Thymus (tissue), 11 donors: ENCODE measurements around the gene ARHGAP44. TPM values are rescaled to one million over a fixed set of nuclear protein-coding genes. Genes with fewer than 3 reads are reported as not detected.

Experiments
- DNase-seq, 9 donors: peaks; one replicate each; pipeline ENCODE4 v3.0.0-alpha.2; 2013; ENCODE audit warnings: low spot score in 9 of 9, low read depth in 6 of 9, missing footprints in 1 of 9
- H3K27ac ChIP-seq, 2 donors: one replicate each; pipeline ENCODE4 v1.5.1; 2013; ENCODE audit warnings: control low read depth in 1 of 2, low read depth in 1 of 2, low read length in 1 of 2, mild to moderate bottlenecking in 1 of 2, moderate library complexity in 1 of 2
- H3K27me3 ChIP-seq, 2 donors: one replicate each; pipeline ENCODE4 v1.5.1; 2013; ENCODE audit warnings: low read length in 1 of 2; ENCODE audit not compliant: control insufficient read depth in 2 of 2, insufficient read depth in 1 of 2
- H3K36me3 ChIP-seq, 2 donors: one replicate each; pipeline ENCODE4 v1.5.1; 2013; ENCODE audit warnings: low read length in 1 of 2, mild to moderate bottlenecking in 1 of 2, moderate library complexity in 1 of 2; ENCODE audit not compliant: control insufficient read depth in 2 of 2, insufficient read depth in 2 of 2
- H3K4me1 ChIP-seq, 2 donors: one replicate each; pipeline ENCODE4 v1.5.1; 2013; ENCODE audit warnings: low read length in 2 of 2; ENCODE audit not compliant: control insufficient read depth in 2 of 2, insufficient read depth in 2 of 2
- H3K4me3 ChIP-seq, 2 donors: one replicate each; pipeline ENCODE4 v1.5.1; 2013; ENCODE audit warnings: low read length in 2 of 2, control low read depth in 1 of 2, mild to moderate bottlenecking in 1 of 2
- H3K9me3 ChIP-seq, 2 donors: one replicate each; pipeline ENCODE4 v1.5.1; 2013; ENCODE audit warnings: low read length in 1 of 2, mild to moderate bottlenecking in 1 of 2; ENCODE audit not compliant: control insufficient read depth in 2 of 2, insufficient read depth in 1 of 2
- WGBS: extraction: QIAGEN DNeasy Blood & Tissue Kit; methylation state at CpG from one replicate; pipeline ENCODE4 v1.1.7; 2013; 5-methylcytosine and 5-hydroxymethylcytosine counted together
- polyA plus RNA-seq: library from polyadenylated mRNA; stranded (reverse); fragments of 200-250 nt; gene quantifications from one replicate; pipeline ENCODE4 v1.2.3, GENCODE V29; 2013
- total RNA-seq: library from RNA; stranded (reverse); fragments of 120-200 nt; gene quantifications from one replicate; pipeline ENCODE4 v1.2.4, GENCODE V29; 2013
- donor health status: healthy.

The ARHGAP44 gene
- total and polyA plus RNA-seq, 2 donors, result 0.61 to 2.2 TPM

- WGBS, result 94% methylated on average over 6 of the region's 6 CpGs
- Histone ChIP-seq H3K4me1 (no peaks in the 10 kb centered on the region), H3K36me3 (no peaks in the 10 kb centered on the region), H3K9me3 (peaks cover 0 to 4% of the 10 kb centered on the region in 2 donors), H3K27ac (no peak overlapping the region), H3K4me3 (no peak overlapping the region), H3K27me3 (no peaks in the 10 kb centered on the region)
- no peak for DNase-seq
Measured at GRCh38 chr17:12900474-12900873, 111.2 kb downstream of the ARHGAP44 start.

DNA sequence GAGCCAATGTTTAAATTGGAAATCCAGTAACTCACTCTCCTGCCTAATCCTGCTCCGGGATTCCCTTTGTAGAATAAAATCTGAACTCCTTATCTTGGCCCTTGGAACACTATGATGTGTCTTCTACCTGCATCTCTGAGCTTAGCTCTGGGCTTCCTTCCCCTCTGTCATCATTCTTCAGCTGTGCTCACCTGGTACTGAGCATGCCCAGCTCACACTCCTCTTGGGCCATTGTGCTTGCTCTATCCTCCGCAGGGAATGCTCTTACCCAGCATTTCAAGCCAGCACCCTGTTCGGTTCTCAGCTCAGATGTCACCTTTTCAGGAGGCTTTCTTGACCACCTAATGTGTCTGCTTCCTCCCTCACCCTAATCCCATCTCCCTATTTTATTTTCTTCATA is 112.7 kb downstream of the ARHGAP44 start:
- no peaks in the 10 kb centered on the region for H3K9me3 ChIP-seq
- H3K36me3 ChIP-seq, result no peaks in the 10 kb centered on the region
- H3K4me3 ChIP-seq, result no peak overlapping the region
- WGBS, result 91% methylated on average over 3 of the region's 3 CpGs
- H3K4me1 ChIP-seq, result no peaks in the 10 kb centered on the region
- no peak overlapping the region for H3K27ac ChIP-seq
- no peaks in the 10 kb centered on the region for H3K27me3 ChIP-seq
- DNase-seq, result no peak

- Histone ChIP-seq H3K4me1 (no peaks in the 10 kb centered on the region), H3K9me3 (no peaks in the 10 kb centered on the region), H3K36me3 (no peaks in the 10 kb centered on the region), H3K27me3 (no peaks in the 10 kb centered on the region), H3K4me3 (no peak overlapping the region), H3K27ac (no peak overlapping the region)
- no peak for DNase-seq
Measured at GRCh38 chr17:12907477-12907876, 118.2 kb downstream of the ARHGAP44 start.

DNA sequence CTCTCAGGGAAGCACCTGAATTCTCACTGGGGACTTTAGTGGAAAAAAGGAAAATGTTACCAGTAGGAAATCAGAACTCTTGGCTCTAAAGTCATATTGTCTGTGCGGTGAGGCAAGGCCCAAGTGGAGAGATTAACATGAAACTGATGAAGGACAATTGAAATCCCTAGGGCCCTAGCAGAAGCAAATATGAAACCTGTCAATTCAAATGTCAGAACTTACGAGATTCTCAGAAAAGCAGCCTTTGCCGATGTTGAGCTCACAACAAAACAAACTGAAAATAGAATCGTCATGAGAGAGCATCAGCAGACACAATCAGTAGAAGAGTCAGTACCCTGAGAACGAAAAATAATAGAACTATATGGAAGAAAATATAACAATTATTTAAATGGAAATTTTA is 119.7 kb downstream of the ARHGAP44 start:
- Histone ChIP-seq H3K36me3 (no peaks in the 10 kb centered on the region), H3K27me3 (no peaks in the 10 kb centered on the region), H3K4me1 (no peaks in the 10 kb centered on the region), H3K27ac (no peak overlapping the region), H3K4me3 (no peak overlapping the region), H3K9me3 (no peaks in the 10 kb centered on the region)
- WGBS, result 96% methylated on average over 5 of the region's 5 CpGs
- DNase-seq, result no peak

GRCh38 chr17:12909511-12909910 is 120.2 kb downstream of the ARHGAP44 start:
- no peak overlapping the region for H3K27ac ChIP-seq
- H3K27me3 ChIP-seq, result no peaks in the 10 kb centered on the region
- 94% methylated on average over 1 of the region's 1 CpG for WGBS
- no peak for DNase-seq
- no peak overlapping the region for H3K4me3 ChIP-seq
- H3K36me3 ChIP-seq, result no peaks in the 10 kb centered on the region
- no peaks in the 10 kb centered on the region for H3K9me3 ChIP-seq
- H3K4me1 ChIP-seq, result no peaks in the 10 kb centered on the region

- Histone ChIP-seq H3K4me1 (no peaks in the 10 kb centered on the region), H3K4me3 (no peak overlapping the region), H3K27ac (no peak overlapping the region), H3K36me3 (no peaks in the 10 kb centered on the region), H3K9me3 (no peaks in the 10 kb centered on the region), H3K27me3 (no peaks in the 10 kb centered on the region)
- 68% methylated on average over 4 of the region's 4 CpGs for WGBS
- no peak for DNase-seq
Measured at GRCh38 chr17:12911239-12911638, 121.9 kb downstream of the ARHGAP44 start.

GRCh38 chr17:12917399-12917798 is 128.1 kb downstream of the ARHGAP44 start:
- WGBS, result 97% methylated on average over 7 of the region's 7 CpGs
- no peaks in the 10 kb centered on the region for H3K4me1 ChIP-seq
- no peaks in the 10 kb centered on the region for H3K36me3 ChIP-seq
- H3K27me3 ChIP-seq, result no peaks in the 10 kb centered on the region
- no peak overlapping the region for H3K4me3 ChIP-seq
- H3K9me3 ChIP-seq, result no peaks in the 10 kb centered on the region
- no peak for DNase-seq
- no peak overlapping the region for H3K27ac ChIP-seq

DNA sequence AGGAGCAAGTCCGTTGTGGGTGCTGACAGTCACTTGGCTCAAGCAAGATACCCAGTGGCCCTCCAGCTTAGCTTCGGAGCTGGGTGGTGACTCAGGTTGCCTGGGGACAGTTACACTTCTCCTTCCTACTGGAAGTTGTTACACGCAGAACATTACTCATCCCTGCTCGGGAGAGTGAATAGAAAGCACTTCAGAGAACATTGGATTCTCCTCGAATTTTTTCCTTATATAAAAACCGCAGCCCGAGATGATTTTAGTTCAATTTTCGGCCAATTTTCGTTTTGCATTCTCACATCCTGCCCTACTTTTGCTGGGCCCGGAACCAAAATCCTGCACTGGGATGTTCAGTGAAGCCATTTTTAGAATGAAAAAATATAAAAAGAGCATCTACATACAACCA is 128.8 kb downstream of the ARHGAP44 start:
- Histone ChIP-seq H3K4me3 (no peak overlapping the region), H3K36me3 (no peaks in the 10 kb centered on the region), H3K27me3 (no peaks in the 10 kb centered on the region), H3K9me3 (no peaks in the 10 kb centered on the region), H3K27ac (no peak overlapping the region), H3K4me1 (no peaks in the 10 kb centered on the region)
- 94% methylated on average over 10 of the region's 10 CpGs for WGBS
- no peak for DNase-seq

DNA sequence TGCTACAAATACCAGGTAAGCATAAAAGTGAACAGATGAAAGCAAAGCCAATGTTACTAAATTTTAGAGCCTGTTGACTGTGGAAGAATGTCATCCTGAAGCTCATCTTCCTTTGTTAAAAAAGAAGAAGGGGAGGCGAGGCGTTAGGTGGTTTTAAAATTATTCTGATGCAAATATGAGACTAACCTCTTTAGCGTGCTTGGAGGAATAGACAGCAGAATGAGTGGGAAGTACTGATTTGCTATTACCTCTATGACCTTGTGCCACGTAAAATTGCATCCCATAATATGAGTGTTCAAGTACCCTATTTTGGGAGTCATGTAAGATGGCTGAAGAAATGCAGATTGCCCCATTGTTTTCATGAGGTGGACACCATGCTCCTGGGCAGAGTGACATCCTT is 132.8 kb downstream of the ARHGAP44 start:
- Histone ChIP-seq H3K4me3 (no peak overlapping the region), H3K9me3 (no peaks in the 10 kb centered on the region), H3K27me3 (no peaks in the 10 kb centered on the region), H3K36me3 (no peaks in the 10 kb centered on the region), H3K27ac (no peak overlapping the region), H3K4me1 (no peaks in the 10 kb centered on the region)
- DNase-seq, result no peak
- 92% methylated on average over 4 of the region's 4 CpGs for WGBS

DNA sequence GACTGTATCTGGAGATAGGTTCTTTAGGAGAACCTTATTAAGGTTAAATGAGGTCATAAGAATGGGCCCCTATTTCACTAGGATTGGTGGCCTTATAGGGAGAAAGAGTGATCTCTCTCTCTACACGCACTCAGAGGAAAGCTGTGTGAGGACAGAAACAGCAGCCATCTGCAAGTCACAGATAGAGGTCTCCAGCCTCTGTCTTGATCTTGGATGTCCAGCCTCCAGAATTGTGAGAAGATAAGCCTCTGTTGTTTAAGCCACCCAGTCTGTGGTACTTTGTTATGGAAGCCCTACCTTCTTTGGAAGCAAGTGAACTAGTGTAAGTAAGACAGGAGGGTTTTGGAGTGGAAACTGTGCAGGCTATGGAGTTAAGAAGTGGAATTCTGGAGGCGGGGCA is 135.3 kb downstream of the ARHGAP44 start:
- Histone ChIP-seq H3K9me3 (no peaks in the 10 kb centered on the region), H3K27ac (no peak overlapping the region), H3K27me3 (no peaks in the 10 kb centered on the region), H3K4me1 (no peaks in the 10 kb centered on the region), H3K36me3 (no peaks in the 10 kb centered on the region), H3K4me3 (no peak overlapping the region)
- 96% methylated on average over 2 of the region's 2 CpGs for WGBS
- no peak for DNase-seq
